HG03280 (cell line): ENCODE measurements around the gene AAMP.
"Not testable (repeated sequence)": the region's sequence is repeated elsewhere in the genome, so short reads cannot be mapped to it uniquely, and the experiment has no call there.

ENCODE experiments used
- ATAC-seq: cut with Tn5 transposase; IDR thresholded peaks from one replicate; pipeline ENCODE4 v1.9.1; 2021; ENCODE audit warnings: mild to moderate bottlenecking, moderate library complexity; ENCODE audit not compliant: unreplicated experiment

The AAMP gene, protein sequence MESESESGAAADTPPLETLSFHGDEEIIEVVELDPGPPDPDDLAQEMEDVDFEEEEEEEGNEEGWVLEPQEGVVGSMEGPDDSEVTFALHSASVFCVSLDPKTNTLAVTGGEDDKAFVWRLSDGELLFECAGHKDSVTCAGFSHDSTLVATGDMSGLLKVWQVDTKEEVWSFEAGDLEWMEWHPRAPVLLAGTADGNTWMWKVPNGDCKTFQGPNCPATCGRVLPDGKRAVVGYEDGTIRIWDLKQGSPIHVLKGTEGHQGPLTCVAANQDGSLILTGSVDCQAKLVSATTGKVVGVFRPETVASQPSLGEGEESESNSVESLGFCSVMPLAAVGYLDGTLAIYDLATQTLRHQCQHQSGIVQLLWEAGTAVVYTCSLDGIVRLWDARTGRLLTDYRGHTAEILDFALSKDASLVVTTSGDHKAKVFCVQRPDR

DNA sequence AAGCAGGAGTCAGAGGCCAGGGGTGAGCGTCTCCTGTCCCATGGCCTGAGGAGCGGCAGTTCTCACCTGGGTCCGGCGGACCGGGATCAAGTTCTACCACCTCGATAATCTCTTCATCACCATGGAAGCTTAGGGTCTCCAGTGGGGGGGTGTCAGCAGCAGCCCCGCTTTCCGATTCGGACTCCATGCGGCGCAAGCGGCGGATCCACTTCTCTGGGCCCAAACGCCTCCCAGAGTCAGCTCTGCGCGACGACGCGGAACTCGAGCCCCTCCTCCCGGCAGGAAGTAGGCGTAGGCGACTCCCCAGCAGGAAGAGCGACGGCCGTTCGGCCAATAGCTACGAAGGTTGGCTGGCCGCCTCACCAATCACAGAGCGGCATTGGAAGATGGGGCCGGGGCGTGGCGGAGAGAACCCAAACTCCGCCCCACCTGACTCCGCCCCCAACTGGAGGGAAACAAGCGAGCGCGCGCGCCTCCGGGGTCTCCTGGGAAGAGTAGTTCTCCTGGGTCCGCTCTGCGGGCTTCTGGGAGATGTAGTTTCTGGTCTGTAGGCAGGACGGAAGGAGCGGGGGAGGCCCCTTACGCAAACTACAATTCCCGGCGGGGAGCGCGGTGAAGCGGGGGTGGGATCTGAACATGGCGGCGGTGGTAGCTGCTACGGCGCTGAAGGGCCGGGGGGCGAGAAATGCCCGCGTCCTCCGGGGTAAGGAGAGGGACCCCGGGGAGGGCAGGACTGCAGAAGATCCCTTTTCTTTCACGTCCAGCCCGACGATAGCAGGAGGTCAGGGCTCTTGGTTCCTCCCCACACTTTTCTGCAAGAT, at the start of gene AAMP, which contains the start of gene PNKD:
TSS of gene AAMP (minus strand) at position 238 of the 821 bp plus-strand sequence. CDS start at position 187, 51 bp downstream.
TSS of gene PNKD (plus strand) at position 620 of the 821 bp plus-strand sequence. CDS start at position 637, 17 bp downstream.
- ATAC-seq: peak; percentile 93

DNA sequence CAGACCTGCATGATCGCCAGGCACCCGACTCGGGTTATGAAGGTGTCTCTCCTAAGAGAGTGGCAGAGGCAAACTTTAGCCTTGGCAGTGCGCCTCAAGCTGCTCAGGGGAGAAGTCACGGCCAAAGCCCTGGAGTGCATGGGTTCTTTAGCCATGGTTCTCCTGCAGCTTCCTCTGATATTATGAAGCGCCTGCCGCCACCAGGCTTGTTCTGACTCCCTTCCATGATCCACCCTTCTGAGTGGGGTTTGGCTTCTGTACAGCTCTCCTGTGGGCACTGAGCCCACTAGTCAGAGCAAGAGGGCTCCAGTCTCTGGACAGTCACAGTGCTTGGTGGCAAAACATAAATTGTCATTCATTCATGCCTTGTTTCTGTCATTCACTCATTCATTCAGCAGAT, 48.3 kb upstream of the AAMP start:
- no peak for ATAC-seq

DNA sequence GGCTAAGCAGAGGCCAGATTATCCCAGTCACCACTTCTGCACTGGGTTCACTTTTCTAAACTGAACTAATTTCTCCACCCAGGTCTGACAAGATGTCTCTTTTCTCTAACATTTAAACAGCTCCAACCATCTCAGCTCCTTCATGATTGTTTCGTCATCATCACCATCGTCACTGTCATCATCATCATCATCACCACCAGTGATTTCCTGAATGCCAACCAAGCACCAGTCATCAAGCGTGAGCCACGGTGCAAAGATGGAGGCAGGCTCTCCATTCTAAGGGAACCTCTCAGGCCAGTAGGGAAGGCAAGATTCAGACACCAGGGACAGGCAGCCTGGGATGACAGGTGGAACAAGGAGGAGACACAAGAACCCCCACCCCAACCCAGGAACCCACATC, 47.9 kb upstream of the AAMP start:
- no peak for ATAC-seq

DNA sequence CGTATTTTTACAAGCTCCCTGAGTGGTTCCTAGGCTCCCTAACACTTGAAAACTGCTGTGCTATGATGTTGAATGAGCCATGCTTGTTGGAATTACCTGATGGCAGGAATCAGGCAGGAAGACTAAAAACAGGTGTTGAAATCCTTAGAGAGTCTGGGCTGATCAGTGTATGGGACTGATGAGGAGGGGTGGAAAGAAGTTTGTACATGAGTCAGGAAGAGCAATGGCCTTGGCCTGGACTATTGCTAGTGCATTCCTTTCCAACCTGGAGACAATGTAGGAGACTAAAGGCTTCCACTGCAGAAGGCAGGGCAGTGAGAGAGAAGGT, 47.3 kb upstream of the AAMP start:
- ATAC-seq: no peak

DNA sequence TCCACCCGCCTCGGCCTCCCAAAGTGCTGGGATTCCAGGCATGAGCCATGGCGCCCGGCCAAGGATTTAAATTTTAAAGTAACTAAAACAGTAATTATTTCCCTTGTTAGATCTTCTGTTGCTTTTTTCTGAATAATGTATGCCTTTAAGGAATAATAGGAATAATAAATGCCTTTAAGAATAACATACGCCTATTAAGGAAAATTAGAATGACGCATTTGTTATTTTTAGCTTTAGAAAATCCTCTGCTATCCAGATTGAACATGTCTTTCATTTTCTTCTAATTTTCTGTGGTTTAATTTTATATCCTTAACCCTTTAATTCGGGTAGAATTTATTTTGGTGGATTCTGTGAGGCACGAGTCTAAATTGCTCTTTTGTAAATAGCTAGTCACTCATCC, 45.5 kb upstream of the AAMP start:
- no peak for ATAC-seq

DNA sequence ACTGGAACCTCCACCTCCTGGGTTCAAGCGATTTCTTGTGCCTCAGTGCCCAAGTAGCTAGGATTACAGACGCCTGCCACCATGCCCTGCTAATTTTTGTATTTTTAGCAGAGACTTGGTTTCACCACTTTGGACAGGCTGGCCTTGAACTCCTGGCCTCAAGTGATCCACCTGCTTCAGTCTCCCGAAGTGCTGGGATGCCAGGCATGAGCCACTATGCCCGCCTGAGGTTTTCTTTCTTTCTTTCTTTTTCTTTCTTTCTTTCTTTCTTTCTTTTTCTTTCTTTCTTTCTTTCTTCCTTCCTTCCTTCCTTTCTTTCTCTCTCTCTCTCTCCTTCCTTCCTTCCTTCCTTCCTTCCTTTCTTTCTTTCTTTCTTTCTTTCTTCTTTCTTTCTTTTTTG, 44.8 kb upstream of the AAMP start:
- not testable (repeated sequence) for ATAC-seq

DNA sequence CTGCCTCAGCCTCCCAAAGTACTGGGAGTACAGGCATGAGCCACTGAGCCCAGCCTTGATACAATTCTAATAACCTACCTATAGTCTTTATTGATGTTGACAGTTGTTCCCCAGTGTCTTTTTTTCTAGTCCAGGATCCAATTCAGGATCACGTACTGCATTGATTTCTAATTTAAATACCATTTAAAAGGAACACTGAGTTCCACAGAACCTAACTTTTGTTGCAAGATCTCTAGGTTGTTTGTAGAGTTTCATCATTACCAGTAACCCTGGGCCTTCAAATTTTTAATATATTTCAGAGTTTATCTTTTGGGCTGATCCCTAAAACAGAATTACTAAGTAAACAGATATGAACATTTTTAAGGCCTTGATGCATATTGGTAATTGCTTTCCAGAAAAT, 43.4 kb upstream of the AAMP start:
- no peak for ATAC-seq

DNA sequence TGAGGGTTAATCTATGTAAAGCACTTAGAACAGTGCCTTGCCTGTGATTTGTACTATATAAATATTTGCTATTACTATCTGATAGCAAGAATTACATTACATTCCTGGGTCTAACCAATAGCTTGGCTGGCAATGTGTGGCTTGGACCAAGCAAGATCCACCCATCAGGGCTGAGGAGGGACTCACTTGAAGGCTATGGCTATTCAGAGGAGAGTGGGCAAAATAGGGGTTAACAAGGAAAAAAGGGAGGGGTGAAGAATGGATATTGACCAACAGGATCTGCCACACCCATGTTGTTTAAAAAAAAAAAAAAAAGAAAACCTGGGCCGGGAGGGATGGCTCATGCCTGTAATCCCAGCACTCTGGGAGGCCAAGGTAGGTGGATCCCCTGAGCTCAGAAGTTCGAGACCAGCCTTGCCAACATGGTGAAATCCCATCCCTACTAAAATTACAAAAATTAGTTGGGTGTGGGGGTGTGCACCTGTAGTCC, 42.4 kb upstream of the AAMP start:
- ATAC-seq: no peak

DNA sequence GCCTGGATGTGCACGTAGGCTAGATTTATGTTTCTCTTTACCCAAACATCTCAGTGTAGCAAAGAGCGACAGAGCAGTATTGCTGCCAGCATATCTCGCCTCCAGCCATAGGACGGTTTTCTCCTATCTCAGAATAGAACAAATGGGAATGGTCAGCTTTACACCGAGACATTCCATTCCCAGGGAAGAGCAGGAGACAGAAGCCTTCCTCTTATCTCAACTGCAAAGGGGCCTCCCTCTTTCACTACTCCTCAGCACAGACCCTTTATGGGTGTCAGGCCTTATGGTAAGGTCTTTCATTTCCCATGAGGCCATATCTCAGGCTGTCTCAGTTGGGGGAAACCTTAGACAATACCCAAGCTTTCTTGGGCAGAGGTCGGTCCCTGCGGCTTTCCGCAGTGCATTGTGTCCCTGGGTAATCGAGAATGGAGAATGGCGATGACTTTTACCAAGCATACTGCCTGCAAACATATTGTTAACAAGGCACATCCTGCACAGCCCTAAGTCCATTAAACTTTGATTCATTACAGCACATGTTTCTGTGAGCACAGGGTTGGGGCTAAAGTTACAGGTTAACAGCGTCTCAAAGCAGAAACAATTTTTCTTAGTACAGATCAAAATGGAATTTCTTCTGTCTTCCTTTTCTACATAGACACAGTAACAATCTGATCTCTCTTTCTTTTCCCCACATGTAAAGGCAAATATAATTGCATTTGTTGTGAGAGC, 41.8 kb upstream of the AAMP start:
- not testable (repeated sequence) for ATAC-seq

DNA sequence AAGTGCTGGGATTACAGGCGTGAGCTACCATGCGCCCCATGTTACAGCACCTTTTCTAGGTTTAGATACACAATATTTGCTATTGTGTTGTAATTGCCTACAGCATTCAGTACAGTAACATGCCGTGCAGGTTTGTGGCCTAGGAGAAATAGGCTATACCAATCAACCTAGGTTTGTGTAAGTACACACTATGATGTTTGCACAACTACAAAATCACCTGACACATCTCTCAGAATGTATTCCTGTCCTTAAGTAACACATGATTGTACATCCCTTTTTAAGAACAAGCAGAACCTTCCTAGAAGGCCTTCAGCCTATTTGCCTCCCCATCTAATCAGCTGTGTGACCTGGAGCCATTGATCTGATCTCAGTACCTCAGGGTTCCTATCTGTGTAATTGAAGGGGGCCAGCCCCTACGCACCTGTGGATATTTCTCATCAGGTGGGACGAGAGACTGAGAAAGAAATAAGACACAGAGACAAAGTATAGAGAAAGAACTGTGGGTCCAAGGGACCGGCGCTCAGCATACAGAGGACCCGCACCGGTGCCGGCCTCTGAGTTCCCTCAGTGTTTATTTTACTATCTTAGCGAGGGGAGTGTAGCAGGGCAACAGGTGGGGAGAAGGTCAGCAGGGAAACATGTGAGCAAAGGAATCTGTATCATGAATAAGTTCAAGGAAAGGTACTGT, 41.1 kb upstream of the AAMP start:
- no peak for ATAC-seq

DNA sequence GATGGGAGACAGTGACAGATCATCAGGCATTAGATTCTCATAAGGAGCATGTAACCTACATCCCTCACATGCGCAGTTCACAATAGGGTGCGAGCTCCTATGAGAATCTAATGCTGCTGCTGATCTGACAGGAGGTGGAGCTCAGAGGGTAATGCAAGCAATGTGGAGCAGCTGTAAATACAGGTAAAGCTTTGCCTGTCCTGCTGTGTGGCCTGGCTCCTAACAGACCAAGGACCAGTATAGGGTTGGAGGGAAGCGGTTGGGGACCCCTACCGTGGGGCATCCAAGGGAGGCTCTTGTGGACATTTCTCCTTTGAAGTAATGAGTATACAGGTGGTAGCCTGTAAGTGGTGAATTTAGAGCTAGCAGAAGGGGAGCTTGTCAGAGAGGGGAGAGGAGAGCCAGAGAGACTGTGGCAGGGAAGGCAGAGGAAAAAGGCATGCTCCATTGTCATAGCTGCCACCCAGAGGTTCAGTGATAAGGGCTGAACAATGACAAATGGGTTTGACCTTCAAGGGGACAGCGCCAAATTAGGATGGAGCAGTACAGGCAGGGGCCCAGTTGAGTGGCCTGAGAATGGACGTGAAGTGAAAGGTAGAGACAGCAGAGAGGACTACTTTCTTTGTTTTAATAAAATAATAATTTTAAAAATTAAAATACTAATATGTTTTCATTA, 37.6 kb upstream of the AAMP start:
- ATAC-seq: no peak

DNA sequence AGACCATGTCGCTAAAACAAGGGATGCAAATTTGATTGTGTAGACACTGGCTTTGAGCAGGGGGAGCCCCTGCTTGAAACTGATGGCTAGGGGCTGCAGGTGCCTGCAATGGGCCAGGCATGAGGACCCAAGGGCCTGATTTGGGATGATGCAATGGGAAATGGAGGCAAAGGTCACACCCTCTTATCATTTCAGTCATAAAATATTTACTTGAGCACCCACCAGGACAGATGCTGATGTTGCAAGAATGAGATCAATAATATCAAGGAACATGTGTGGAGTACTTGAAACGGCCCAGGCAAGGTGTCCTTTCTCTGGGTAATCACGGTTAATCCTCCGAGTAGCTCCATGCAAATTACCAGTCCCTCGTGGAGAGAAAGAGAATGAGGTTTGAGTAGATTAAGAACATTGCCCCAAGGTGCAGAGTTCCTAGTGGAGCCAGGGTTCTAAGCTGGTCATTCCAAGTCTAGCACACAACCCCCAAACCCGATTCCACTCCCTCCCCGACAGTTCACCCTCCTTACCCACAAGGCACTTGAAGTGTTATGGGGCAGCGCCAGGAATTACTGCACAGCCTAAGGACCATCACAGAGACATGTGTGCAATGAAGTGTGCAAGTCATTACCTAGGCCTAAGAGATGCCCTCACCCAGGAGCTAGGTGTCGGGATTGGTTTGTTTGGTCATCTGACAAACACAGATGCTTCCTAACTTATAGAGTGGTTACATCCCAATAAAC, 36.4 kb upstream of the AAMP start:
- ATAC-seq: no peak

DNA sequence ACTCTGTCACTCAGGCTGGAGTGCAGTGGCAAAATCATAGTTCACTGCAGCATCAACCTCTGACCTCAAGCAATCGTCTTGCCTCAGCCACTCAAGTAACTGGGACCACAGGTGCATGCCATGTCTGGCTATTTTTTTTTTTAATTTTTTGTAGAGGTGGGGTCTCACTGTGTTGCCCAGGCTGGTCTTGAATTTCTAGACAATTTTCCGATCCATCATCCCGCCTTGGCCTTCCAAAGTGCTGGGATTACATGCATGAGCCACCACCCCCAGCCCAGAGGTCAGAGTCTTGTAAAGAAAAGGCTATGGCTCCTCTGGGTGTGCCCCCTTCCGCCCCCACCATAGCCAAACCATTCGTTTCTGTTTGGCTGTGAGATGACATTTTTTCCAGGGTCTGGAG, 35.4 kb upstream of the AAMP start:
- no peak for ATAC-seq

DNA sequence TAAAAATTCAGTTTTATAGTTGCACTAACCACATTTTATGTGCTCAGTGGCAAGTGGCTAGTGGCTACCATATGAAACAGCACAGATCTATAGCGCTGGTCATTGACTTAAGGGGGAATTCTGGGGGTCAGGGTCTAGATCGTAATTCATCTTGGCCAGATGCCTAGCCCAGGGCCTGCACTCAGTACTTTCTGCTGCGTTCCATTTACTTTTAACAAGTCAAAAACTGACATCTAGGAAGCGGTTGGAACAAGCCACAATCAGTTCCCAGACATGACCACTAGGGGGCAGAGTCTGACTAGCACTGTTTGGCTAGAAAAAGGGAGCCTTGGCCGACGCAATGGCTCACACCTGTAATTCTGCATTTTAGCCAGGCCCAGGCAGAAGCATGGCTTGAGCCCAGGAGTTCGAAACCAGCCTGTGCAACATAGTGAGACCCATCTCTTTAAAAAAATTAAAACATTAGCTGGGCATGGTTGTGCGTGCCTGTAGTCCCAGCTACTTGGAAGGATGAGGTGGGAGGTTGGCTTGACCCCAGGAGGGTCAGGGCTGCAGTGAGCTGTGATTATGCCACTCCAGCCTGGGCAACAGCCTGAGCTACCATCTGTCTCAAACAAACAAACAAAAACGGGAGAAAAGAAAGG, 31.4 kb upstream of the AAMP start:
- ATAC-seq: peak; percentile 82

DNA sequence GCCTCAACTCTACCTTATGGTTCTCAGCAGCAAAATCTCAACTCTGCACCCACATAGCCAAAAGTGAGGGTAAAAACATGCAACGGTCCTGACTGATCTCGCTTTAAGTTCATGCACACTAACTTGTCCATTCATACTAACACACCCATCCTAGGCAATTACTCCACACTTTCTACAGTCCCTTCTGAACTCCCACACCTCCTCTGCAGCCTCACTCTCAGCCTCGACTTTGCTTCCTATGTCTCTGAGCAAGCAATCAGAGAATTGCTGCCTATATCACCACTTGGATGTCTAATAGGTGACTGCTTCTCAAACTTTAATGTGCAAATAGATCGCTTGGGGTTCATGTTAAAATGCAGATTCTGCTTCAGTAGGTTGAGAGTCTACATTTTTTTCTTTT, 30.2 kb upstream of the AAMP start:
- no peak for ATAC-seq

DNA sequence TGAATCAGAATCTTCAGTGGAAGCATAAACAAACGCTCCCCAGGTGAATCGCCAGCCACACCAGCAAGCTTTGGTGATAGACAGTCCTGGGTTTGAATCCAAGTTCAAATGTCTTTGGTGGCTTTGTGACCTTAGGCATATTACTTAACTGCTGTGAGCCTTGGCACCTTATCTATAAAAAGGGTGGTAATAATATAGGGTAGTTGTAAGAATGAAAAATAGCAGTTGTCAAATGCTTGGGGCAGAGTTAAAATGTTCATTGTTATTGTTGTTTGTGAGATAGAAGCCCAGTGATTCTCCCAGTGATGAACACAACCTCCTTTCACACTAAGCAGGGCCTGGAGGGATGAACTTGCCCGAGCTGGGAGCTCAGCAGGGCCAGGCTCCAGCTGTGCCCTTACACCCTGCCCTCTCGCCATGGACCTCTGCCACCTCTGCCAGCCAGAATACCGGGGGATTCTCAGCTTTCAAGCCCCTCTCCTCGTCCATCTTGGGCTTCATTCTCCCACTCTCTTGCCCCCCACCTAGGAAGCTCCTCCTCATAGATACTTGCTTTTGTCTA, 28.5 kb upstream of the AAMP start:
- no peak for ATAC-seq

DNA sequence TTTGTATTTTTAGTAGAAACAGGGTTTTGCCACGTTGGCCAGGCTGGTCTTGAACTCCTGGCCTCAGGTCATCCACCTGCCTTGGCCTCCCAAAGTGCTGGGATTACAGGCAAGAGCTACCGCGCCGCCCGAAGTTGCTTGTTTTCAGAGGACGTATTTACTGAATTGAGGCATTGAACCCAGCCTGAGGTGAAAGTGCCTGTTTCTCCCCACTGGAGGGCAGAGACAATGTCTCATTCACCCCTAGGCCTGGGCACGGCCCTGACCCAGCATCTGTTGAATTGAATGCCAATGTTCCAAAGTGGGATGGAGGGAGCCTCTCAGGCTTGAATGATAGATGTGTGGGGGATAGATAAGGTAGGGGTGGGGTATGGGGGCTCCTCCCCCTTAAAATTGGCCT, 26.9 kb upstream of the AAMP start:
- ATAC-seq: no peak

DNA sequence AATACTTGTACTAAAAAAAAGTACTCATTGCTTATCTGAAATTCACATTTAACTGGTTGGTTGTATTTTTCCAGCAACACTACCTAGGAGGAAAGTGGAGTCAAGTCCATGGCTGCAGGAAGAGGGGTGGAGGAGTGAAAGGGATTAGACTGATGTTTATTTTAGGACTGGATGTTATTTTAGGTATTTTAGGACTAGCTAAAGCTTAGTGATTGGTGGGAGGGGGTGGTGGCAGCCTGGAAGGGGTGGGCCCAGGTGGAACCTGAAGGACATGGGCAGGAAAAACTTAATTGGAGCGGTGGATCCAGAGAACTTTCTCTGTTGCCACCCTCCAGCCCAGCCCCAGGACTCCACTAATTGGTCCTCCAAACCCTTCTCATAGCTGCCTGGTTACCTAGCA, 26.3 kb upstream of the AAMP start:
- ATAC-seq: no peak

DNA sequence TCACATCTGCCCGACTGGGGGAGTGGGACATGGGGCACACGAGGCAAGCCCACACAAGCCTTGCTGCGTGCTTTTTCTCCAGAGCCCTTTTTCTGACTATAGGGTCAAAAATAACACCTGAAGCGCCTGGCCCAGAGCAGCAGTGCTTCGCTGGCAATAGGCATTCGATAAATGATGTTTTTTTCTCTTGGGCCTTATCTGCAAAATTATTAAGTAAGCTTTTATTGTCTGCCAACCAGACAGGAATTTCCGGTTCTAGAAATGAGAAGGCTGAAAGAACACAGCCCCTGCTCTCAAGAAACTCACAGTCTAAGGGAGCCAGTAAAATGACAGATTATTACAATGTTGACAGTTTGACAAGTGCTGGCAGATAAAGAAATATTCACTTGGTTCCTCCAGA, 25.1 kb upstream of the AAMP start:
- ATAC-seq: no peak
